GM12878 (cell line): ENCODE data around the gene SLC25A29.

Experiments used
- CBX5 ChIP-seq: sonication (generic); IDR thresholded peaks from 2 replicates; pipeline ENCODE4 v1.6.1; 2016; ENCODE audit warnings: low read depth, moderate library complexity, mild to moderate bottlenecking, inconsistent platforms
- CHD4 ChIP-seq: fragments of 200-600 bp; sonication (generic); IDR thresholded peaks from 2 replicates; pipeline ENCODE4 v1.6.1; 2016; ENCODE audit warnings: mild to moderate bottlenecking
- EZH2 ChIP-seq: IDR thresholded peaks from 2 replicates; pipeline ENCODE4 v1.6.1; 2012; ENCODE audit warnings: low read depth, mild to moderate bottlenecking, control low read depth, inconsistent platforms, low read length, borderline replicate concordance; ENCODE audit not compliant: control insufficient read depth
- FOXK2 ChIP-seq: fragments of 450-650 bp; IDR thresholded peaks from 2 replicates; pipeline ENCODE4 v1.6.1; 2017; ENCODE audit warnings: mild to moderate bottlenecking, moderate library complexity
- JUNB ChIP-seq: IDR thresholded peaks from 2 replicates; pipeline ENCODE4 v1.6.1; 2016; ENCODE audit warnings: antibody characterized with exemption, mild to moderate bottlenecking
- POLR2A ChIP-seq: IDR thresholded peaks from 2 replicates; pipeline ENCODE4 v1.6.1; 2011; ENCODE audit warnings: low read depth, mild to moderate bottlenecking, low read length
- TAF1 ChIP-seq: IDR thresholded peaks from 2 replicates; pipeline ENCODE4 v1.6.1; 2011; ENCODE audit warnings: mild to moderate bottlenecking, low read depth, low read length, borderline replicate concordance
- TCF12 ChIP-seq: IDR thresholded peaks from 2 replicates; pipeline ENCODE4 v1.6.1; 2011; ENCODE audit warnings: low read depth, mild to moderate bottlenecking, low read length
- ZBED1 ChIP-seq: IDR thresholded peaks from 2 replicates; pipeline ENCODE4 v1.6.1; 2016; ENCODE audit warnings: borderline replicate concordance
- TF ChIP-seq, protein P1 (sequence below), 3 experiments: IDR thresholded peaks in 2 of 3; conservative IDR thresholded peaks in 1 of 3; 2 replicates each; pipeline ENCODE4 v1.5.1; 2011; ENCODE audit warnings: low read depth in 3 of 3, low read length in 3 of 3, mild to moderate bottlenecking in 3 of 3, control low read depth in 2 of 3, moderate library complexity in 2 of 3, inconsistent platforms in 1 of 3, mixed read lengths in 1 of 3; ENCODE audit not compliant: control insufficient read depth in 2 of 3, insufficient read depth in 1 of 3; ENCODE audit errors: extremely low read depth in 1 of 3

DNA sequence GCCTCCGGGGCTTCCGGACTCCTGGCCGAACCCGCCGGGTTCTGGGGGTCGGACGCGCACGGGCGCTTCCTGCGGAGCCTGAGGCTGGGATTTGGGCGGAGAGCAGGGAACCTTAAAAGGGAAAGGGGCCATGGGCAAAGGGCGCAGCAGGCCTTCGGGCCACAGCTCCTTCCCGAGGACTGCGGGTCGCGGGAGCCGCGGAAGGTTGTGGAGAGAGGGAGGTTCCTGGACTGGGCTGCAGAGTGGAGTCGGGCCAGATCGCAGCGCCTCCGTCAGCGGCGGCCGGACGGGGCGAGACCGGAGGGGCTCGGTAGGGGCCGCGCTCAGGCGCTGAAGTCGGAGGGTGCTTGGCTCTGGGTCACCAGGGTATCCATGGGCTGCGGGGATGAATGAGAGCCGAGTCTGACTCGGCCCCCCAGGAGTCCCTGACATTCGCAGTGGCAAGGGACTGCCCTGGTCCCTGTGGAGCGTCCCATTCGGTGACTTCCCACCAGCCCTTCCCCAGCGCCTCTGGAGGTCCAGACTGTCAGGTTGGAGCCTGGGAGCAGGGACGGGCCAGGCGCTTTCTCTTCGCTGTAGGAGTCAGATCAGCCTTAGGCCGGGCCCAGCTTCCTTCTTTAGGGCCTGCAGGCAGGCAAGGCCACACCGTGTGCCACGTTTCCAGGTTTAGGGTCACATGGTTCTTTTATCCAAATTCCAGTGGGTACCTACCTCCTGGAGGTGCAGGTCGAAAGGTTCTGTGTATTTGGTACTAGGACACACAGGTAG lies 938 bp upstream of the SLC25A29 start:
- TF ChIP-seq JUNB (no peak), TCF12 (no peak), FOXK2 (no peak), CHD4 (no peak), POLR2A (no peak), TAF1 (no peak), CBX5 (no peak), ZBED1 (no peak), EZH2 (no peak)
- TF ChIP-seq, protein P1, sequence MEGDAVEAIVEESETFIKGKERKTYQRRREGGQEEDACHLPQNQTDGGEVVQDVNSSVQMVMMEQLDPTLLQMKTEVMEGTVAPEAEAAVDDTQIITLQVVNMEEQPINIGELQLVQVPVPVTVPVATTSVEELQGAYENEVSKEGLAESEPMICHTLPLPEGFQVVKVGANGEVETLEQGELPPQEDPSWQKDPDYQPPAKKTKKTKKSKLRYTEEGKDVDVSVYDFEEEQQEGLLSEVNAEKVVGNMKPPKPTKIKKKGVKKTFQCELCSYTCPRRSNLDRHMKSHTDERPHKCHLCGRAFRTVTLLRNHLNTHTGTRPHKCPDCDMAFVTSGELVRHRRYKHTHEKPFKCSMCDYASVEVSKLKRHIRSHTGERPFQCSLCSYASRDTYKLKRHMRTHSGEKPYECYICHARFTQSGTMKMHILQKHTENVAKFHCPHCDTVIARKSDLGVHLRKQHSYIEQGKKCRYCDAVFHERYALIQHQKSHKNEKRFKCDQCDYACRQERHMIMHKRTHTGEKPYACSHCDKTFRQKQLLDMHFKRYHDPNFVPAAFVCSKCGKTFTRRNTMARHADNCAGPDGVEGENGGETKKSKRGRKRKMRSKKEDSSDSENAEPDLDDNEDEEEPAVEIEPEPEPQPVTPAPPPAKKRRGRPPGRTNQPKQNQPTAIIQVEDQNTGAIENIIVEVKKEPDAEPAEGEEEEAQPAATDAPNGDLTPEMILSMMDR (IDR thresholded peaks at IDR 0.05 in 2 of 3, conservative IDR thresholded peaks at IDR 0.05 in 1 of 3; ENCODE audit: control insufficient read depth in 2 of 3, extremely low read depth in 1 of 3, insufficient read depth in 1 of 3, low read depth in 3 of 3, low read length in 3 of 3) = no peak
